ENCODE data around the gene PXK.

DNA sequence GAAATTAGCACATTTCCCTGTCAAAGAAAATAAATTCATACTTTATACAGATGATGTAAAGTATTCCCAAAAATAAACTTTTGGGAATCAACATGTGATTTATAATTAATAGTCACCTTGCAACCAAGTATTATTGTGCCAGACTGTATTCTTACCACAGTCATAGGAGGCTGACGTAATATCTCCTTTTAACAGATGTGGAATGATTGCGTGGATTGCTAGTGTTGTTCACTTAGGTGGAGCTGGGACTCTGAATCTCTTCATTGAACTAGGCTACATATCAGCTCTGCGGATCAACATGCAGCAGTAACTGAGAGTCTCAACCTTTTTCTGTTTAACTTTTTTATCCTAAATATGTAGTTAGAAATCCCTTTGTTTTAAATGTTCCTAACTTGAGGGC, 37.2 kb downstream of the PXK start:
- TF ChIP-seq, protein P1, sequence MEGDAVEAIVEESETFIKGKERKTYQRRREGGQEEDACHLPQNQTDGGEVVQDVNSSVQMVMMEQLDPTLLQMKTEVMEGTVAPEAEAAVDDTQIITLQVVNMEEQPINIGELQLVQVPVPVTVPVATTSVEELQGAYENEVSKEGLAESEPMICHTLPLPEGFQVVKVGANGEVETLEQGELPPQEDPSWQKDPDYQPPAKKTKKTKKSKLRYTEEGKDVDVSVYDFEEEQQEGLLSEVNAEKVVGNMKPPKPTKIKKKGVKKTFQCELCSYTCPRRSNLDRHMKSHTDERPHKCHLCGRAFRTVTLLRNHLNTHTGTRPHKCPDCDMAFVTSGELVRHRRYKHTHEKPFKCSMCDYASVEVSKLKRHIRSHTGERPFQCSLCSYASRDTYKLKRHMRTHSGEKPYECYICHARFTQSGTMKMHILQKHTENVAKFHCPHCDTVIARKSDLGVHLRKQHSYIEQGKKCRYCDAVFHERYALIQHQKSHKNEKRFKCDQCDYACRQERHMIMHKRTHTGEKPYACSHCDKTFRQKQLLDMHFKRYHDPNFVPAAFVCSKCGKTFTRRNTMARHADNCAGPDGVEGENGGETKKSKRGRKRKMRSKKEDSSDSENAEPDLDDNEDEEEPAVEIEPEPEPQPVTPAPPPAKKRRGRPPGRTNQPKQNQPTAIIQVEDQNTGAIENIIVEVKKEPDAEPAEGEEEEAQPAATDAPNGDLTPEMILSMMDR (IDR thresholded peaks at IDR 0.05), result no peak
- no peak for TF ChIP-seq POLR2A (IDR thresholded peaks at IDR 0.05)
